Activated naive CD4-positive, alpha-beta T cell treated with anti-CD3 and anti-CD28 coated beads, Interleukin-2, amount 50 U/mL, for 72 hours (primary cell): ENCODE results near the gene CES4A. TPM values are rescaled to one million over a fixed set of nuclear protein-coding genes. Genes with fewer than 3 reads are reported as not detected.
"Not testable (repeated sequence)": the region's sequence is repeated elsewhere in the genome, so short reads cannot be mapped to it uniquely, and the experiment has no call there.

ENCODE experiments used
- ATAC-seq, 2 donors: fragments of 150-1000 bp; cut with Tn5 transposase; 2 replicates each; pipeline ENCODE4 v1.10.0; 2021; ENCODE audit warnings: mild to moderate bottlenecking in 2 of 2, moderate library complexity in 2 of 2
- DNase-seq, 2 donors: peaks; one replicate each; pipeline ENCODE4 v3.0.0; 2021 to 2022; ENCODE audit warnings: low spot score in 2 of 2
- H3K27ac Mint-ChIP-seq, 2 donors: one replicate each; pipeline ENCODE4 v1.8.0; 2022; ENCODE audit warnings: mild to moderate bottlenecking in 2 of 2, mixed read lengths in 2 of 2
- H3K36me3 Mint-ChIP-seq, 2 donors: one replicate each; pipeline ENCODE4 v1.8.0; 2022; ENCODE audit warnings: mixed read lengths in 2 of 2
- H3K9me3 Mint-ChIP-seq, 2 donors: one replicate each; pipeline ENCODE4 v1.8.0; 2022; ENCODE audit warnings: mixed read lengths in 2 of 2
- total RNA-seq, 2 donors: library from RNA; stranded (reverse); gene quantifications; one replicate each; pipeline ENCODE4 v1.2.3, GENCODE V29; 2022

The CES4A gene
- total RNA-seq: 10 to 100 TPM in 1 of 2 donors, 1 to 10 TPM in 1; 8.2 to 21.3 TPM

- Mint-ChIP-seq H3K36me3 (peaks cover 0 to 7% of the 10 kb centered on the region in 2 donors), H3K9me3 (peaks cover 0 to 4% of the 10 kb centered on the region in 2 donors), H3K27ac (peak within 1 kb of the TSS; percentile 27 to 70)
- no peak for DNase-seq
- no peak for ATAC-seq
Observed at GRCh38 chr16:66988197-66988788, at the start of gene CES4A. Gene CES4A (plus strand): TSS chr16:66988589. CDS start chr16:66988773, 184 bp downstream.

- H3K9me3 Mint-ChIP-seq: no peaks in the 10 kb centered on the region
- peaks cover 11 to 12% of the 10 kb centered on the region in 2 donors for H3K36me3 Mint-ChIP-seq
- no peak for ATAC-seq
- H3K27ac Mint-ChIP-seq: no peak overlapping the region
- DNase-seq: no peak
Observed at GRCh38 chr16:66939366-66939765, 49.0 kb upstream of the CES4A start.

GRCh38 chr16:66940236-66940635 lies 48.2 kb upstream of the CES4A start:
- no peak for ATAC-seq
- no peaks in the 10 kb centered on the region for H3K9me3 Mint-ChIP-seq
- peaks cover 2 to 4% of the 10 kb centered on the region in 2 donors for H3K36me3 Mint-ChIP-seq
- no peak for DNase-seq
- H3K27ac Mint-ChIP-seq: no peak overlapping the region

- DNase-seq: no peak
- no peak for ATAC-seq
- Mint-ChIP-seq H3K9me3 (no peaks in the 10 kb centered on the region), H3K36me3 (no peaks in the 10 kb centered on the region), H3K27ac (peak overlapping the region; percentile 45 to 58)
Observed at GRCh38 chr16:66942981-66943380, 45.4 kb upstream of the CES4A start.

- Mint-ChIP-seq H3K27ac (peak overlapping the region in 1 of 2 donors; percentile 45), H3K36me3 (peaks cover 0 to 3% of the 10 kb centered on the region in 2 donors), H3K9me3 (no peaks in the 10 kb centered on the region)
- no peak for DNase-seq
- ATAC-seq: no peak
Observed at GRCh38 chr16:66943426-66944053, 44.8 kb upstream of the CES4A start.

GRCh38 chr16:66944054-66944441 lies 44.3 kb upstream of the CES4A start:
- peaks cover 0 to 5% of the 10 kb centered on the region in 2 donors for H3K36me3 Mint-ChIP-seq
- ATAC-seq: no peak

GRCh38 chr16:66944971-66945370 lies 43.4 kb upstream of the CES4A start:
- H3K27ac Mint-ChIP-seq: peak overlapping the region in 1 of 2 donors; percentile 56
- H3K36me3 Mint-ChIP-seq, ATAC-seq, H3K9me3 Mint-ChIP-seq, DNase-seq: not testable (repeated sequence)

More at GRCh38 chr16:66944054-66944441, 44.3 kb upstream of the CES4A start:
- H3K27ac Mint-ChIP-seq: peak overlapping the region in 1 of 2 donors; percentile 39
- no peak for DNase-seq
- no peaks in the 10 kb centered on the region for H3K9me3 Mint-ChIP-seq

GRCh38 chr16:66945939-66946338 lies 42.5 kb upstream of the CES4A start:
- ATAC-seq (no peak), DNase-seq (no peak)
- Mint-ChIP-seq H3K9me3 (no peaks in the 10 kb centered on the region), H3K36me3 (peaks cover 0 to 5% of the 10 kb centered on the region in 2 donors), H3K27ac (no peak overlapping the region)

GRCh38 chr16:66946541-66946940 lies 41.8 kb upstream of the CES4A start:
- peaks cover 0 to 8% of the 10 kb centered on the region in 2 donors for H3K36me3 Mint-ChIP-seq
- peak overlapping the region in 1 of 2 donors; percentile 17 for H3K27ac Mint-ChIP-seq
- DNase-seq: no peak
- H3K9me3 Mint-ChIP-seq: no peaks in the 10 kb centered on the region
- ATAC-seq: no peak

GRCh38 chr16:66946974-66947301 lies 41.5 kb upstream of the CES4A start:
- ATAC-seq (peak in 1 of 2 donors; percentile 2), DNase-seq (no peak)
- H3K27ac Mint-ChIP-seq: peak overlapping the region in 1 of 2 donors; percentile 17
- H3K36me3 Mint-ChIP-seq: peaks cover 0 to 10% of the 10 kb centered on the region in 2 donors
- H3K9me3 Mint-ChIP-seq: no peaks in the 10 kb centered on the region

- DNase-seq: peak; percentile 79 to 91
- peak; percentile 87 to 89 for ATAC-seq
- H3K9me3 Mint-ChIP-seq: no peaks in the 10 kb centered on the region
- peaks cover 0 to 10% of the 10 kb centered on the region in 2 donors for H3K36me3 Mint-ChIP-seq
- H3K27ac Mint-ChIP-seq: peak overlapping the region in 1 of 2 donors; percentile 17
Observed at GRCh38 chr16:66947302-66948065, 40.9 kb upstream of the CES4A start.

- DNase-seq: no peak
- H3K9me3 Mint-ChIP-seq: no peaks in the 10 kb centered on the region
- H3K36me3 Mint-ChIP-seq: peaks cover 0 to 10% of the 10 kb centered on the region in 2 donors
- ATAC-seq: peak; percentile 21 to 33
- H3K27ac Mint-ChIP-seq: no peak overlapping the region
Observed at GRCh38 chr16:66948134-66948836, 40.1 kb upstream of the CES4A start.

GRCh38 chr16:66948837-66949225 lies 39.6 kb upstream of the CES4A start:
- H3K9me3 Mint-ChIP-seq: no peaks in the 10 kb centered on the region
- no peak overlapping the region for H3K27ac Mint-ChIP-seq

GRCh38 chr16:66949472-66949871 lies 38.9 kb upstream of the CES4A start:
- no peaks in the 10 kb centered on the region for H3K9me3 Mint-ChIP-seq
- H3K27ac Mint-ChIP-seq: no peak overlapping the region
- H3K36me3 Mint-ChIP-seq: peaks cover 0 to 10% of the 10 kb centered on the region in 2 donors
- DNase-seq (no peak), ATAC-seq (no peak)

More at GRCh38 chr16:66948837-66949225, 39.6 kb upstream of the CES4A start:
- H3K36me3 Mint-ChIP-seq: peaks cover 0 to 10% of the 10 kb centered on the region in 2 donors
- ATAC-seq (no peak), DNase-seq (no peak)

GRCh38 chr16:66950437-66950836 lies 38.0 kb upstream of the CES4A start:
- H3K36me3 Mint-ChIP-seq: peaks cover 0 to 10% of the 10 kb centered on the region in 2 donors
- no peak overlapping the region for H3K27ac Mint-ChIP-seq
- no peaks in the 10 kb centered on the region for H3K9me3 Mint-ChIP-seq
- ATAC-seq (no peak), DNase-seq (no peak)

GRCh38 chr16:66950971-66951790 lies 37.2 kb upstream of the CES4A start:
- peaks cover 0 to 10% of the 10 kb centered on the region in 2 donors for H3K36me3 Mint-ChIP-seq
- no peaks in the 10 kb centered on the region for H3K9me3 Mint-ChIP-seq
- DNase-seq (no peak), ATAC-seq (no peak)
- no peak overlapping the region for H3K27ac Mint-ChIP-seq
